ENCODE measurements around the gene TEX53.

GRCh38 chr9:114691046-114691955 lies 33.7 kb upstream of the TEX53 start:
- TF ChIP-seq CTCF (conservative IDR thresholded peaks at IDR 0.05) (no peak), ZFX (IDR thresholded peaks at IDR 0.05) (no peak)

Measured in C4-2B (cell line).